Thyroid gland (tissue), 4 donors: ENCODE measurements around the gene AFF3.

ENCODE experiments used
- CTCF ChIP-seq, 6 experiments: fragments of 200-600 bp in 3 of 6; fragments of 450-650 bp in 3 of 6; sonication (generic) in 3 of 6; IDR thresholded peaks; one replicate each; pipeline ENCODE4 v1.5.1; 2016 to 2019; ENCODE audit warnings: antibody characterized with exemption in 6 of 6, mild to moderate bottlenecking in 2 of 6, inconsistent platforms in 1 of 6, moderate library complexity in 1 of 6
- POLR2A ChIP-seq, 2 donors: fragments of 450-650 bp; IDR thresholded peaks; one replicate each; pipeline ENCODE4 v1.6.1; 2017; ENCODE audit warnings: antibody characterized with exemption in 2 of 2, mild to moderate bottlenecking in 2 of 2, moderate library complexity in 1 of 2

GRCh38 chr2:99851811-99852210 lies 290.6 kb downstream of the AFF3 start:
- TF ChIP-seq CTCF (IDR thresholded peaks at IDR 0.05) (no peak), POLR2A (IDR thresholded peaks at IDR 0.05) (no peak)
